ENCODE data around the gene RASD1.

RASD1 gene

DNA sequence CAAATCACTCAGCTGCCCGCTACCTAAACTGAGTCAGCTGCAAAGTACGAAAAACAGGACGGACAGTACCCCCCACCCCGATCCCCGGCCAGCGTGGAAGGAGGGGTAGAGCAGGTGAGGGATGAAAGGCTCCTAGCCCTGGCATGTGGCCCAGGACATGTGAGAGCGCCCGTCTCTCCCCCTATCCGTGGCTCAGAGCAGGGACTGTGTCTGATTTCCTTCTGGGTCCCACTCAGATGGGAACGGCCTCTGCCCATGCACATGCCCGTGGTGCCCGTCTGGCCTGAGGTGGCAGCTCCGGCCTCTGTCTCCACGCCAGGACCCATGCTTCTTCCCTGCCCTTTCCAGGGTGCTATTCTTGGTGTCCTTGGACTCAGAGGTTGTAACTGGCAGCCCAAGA lies 30.2 kb upstream of the RASD1 start:
- DNase-seq, result no peak

DNA sequence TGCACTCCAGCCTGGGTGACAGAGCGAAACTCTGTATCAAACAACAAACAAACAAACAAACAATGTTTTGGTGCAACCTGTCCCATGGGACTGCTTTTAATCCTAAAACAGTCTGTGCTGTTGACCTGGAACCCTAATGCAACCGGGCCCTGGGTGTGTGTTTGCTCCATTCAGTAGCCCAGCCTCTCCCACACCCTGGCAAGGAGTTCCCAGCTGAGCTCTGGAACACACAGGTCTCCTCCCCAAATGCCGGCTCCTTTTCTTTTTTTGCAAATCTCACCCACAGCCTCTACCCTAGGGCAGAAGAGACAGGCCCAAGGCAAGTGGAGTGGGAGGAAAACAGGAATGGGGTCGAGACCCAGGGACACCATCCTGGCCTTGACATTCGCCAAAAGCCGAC lies 29.8 kb upstream of the RASD1 start:
- no peak for DNase-seq

DNA sequence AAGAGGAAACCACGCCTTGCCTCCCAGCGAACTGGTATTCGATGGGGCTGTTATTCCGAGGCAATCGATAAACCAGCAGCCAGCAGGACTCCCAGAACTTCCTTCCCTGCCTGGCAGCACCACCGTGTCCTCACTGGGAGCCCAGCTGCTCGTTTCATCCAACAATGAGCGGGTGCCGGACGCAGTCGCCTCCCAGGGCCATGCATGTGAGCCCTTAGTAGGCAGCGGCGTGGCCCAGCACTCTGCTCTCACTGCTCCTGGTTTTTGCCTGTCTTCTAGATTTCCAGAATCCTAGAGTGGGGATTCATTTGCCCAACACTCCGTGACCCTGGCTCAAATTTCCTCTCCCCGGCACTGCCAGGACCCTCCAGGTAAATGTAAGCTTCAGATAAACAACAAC lies 29.1 kb upstream of the RASD1 start:
- DNase-seq, result no peak

DNA sequence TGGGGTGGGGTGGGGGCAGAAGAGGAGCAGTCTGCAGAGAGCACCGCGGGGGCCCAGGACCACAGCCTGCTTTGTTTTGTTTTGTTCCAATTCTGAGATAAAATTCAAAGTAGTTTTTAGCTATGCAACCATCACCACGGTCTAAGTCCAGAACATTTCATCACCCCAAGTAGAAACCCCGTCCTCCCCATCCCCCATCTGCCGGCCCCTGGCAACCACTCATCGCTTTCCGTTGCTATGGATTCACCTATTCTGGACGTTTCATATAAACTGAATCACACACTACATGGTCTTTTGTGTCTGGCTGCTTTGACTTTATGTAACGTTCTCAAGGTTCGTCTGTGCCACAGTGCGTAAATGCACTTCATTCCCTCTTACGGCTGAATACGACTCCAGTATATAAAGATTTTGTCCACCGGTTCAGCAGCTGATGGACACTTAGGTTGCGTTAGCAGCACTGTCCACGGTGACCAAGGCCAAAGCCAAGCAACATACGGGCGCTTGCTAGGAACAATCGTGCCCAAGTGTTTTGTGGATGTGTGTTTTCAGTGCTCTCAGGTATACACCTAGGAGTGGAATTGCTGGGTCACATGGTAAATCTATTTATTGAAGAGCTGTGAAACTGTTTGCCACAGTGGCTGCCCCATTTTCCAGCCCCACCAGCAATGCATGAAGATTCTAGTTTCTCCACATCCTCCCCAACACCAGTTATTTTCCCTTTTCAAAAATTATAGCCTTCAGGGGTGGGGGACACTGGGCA lies 27.7 kb upstream of the RASD1 start:
- no peak for DNase-seq

GRCh38 chr17:17523001-17523730 lies 27.0 kb upstream of the RASD1 start:
- DNase-seq, result no peak

DNA sequence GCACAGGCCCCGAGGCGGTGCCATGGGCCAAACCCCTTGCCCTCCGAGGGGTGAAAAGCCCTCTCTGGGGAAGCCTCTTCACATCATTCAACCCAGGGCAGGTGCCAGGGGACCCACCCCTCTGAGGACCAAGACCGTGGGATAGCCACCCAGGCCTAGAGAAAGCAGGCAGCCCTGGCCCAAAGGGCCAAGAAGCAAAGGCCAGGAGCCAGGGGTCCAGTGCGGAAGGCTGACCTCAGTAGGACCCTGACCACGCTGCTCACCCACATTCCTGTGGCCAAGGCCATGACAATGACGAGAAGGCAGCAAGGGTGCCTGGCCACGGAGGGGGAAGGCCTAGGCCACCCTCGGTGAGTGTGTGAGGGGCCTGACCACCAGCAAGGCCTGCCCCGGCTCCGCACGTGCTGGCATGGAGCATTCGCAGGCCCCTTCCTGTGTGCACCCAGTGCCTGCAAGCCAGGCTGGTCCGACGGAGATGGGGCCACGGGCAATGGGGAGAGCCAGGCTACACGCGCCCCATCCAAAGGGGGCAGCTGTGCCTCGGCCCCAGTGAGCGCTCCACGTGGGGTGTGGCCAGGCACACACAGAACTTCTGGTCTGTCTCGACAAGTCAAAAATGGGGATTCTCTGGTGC lies 24.5 kb upstream of the RASD1 start:
- no peak for DNase-seq

DNA sequence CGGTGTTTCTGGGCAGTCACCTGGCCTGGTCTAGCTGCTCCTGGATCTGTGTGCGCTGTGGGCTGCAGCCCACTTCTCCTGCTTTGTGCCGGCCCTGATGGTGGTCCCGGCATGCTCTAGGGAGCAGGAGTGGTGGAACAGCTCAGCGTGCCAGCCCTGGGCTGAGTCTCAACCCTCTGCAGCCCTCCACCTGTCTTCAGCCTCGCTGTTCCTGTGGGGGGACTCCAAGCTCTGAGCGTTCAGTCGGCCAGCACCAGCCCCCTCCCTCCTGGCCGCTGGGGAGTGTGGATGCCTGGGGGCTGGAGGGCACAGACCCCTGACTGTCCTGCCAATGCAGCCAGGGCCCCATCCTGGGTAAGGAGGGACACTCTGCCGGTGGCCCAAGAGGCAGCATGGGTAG lies 23.7 kb upstream of the RASD1 start:
- no peak for DNase-seq

DNA sequence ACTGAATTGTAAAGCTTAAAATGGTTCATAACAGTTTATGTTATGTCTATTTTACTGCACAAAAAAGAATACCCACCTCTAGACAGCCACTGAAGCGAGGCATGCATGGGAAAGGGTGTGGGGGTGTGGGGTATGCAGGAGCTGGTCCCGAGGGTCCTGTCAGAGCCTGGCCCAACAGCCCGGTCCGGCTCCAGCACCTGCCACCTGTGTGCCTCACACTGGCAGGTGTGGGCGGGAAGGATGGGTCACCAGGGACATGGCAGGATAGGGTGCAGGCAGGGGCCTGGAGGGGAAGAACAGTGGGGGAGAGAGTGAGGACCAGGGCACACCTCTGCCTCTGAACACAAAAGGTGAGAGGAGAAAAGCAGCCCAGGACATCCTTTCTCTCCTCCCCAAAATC lies 22.8 kb upstream of the RASD1 start:
- no peak for DNase-seq

GRCh38 chr17:17518014-17518413 lies 21.8 kb upstream of the RASD1 start:
- DNase-seq, result no peak

GRCh38 chr17:17516941-17517720 lies 20.9 kb upstream of the RASD1 start:
- no peak for DNase-seq

- no peak for DNase-seq
Measured at GRCh38 chr17:17515934-17516930, 20.0 kb upstream of the RASD1 start.

DNA sequence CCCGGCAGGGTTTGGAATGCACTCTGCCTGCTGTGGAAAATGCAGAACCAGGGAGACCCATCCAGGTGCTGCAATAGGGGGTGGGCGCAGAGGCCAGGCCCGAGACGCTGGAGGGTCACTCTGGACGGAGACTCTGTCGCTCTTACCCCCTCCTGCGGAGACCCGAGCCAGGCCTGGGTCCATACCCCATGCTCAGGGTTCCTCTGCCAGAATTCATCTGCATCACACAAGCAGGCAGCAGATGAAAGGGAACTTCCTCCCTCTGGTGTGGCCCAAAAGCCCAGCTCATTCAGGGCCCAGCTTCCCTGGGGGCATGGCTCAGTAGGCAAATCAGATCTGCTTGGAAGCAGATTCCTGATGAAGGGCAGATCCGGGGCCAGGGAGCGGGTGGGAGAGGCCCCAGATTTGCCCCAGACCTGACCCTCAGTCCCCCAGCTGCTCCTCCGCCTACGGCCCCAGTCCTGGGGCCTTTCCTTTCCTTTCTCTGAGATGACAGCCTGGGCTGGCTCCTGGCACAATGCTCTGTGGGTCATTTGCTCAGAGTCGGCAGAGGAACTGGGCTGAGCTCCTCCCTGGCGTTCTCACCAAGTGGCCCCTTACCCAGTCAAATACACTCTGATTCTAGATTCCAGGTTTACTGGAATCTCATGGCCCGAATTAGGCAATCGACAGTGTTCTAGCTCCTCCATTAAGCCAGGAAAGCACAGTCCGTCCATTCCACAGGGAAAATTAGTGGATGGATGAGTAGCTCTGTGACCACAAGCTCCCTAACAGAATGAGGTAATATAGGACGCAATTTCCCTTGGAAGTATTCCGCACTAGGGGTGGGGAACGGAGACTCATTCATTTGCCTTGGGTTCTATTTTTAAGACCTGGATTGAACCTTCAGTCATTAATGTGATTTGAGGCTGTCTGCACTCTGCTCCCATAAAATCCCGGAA lies 19.1 kb upstream of the RASD1 start:
- DNase-seq, result no peak

- DNase-seq, result no peak
Measured at GRCh38 chr17:17514361-17514992, 18.3 kb upstream of the RASD1 start.

DNA sequence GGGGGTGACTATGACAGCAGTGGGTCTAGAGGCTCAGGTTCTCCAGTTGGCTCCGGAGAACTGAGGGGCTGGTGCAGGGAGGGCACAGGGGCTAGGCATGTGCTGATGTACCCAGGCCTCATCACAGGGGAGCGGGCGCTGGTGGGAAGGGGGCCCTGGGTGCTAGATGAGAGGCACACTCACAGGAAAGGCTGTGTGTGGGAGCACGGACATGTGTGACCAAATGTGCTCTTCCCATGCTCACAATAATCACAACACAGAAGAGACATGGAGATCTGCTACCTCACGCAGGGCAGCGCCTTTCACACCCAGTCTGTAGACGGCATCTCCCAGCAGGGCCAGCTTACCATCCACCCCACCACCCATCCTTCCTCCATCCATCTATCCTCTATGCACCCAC lies 17.4 kb upstream of the RASD1 start:
- no peak for DNase-seq

GRCh38 chr17:17512866-17513265 lies 16.7 kb upstream of the RASD1 start:
- no peak for DNase-seq

- no peak for DNase-seq
Measured at GRCh38 chr17:17511881-17512858, 16.0 kb upstream of the RASD1 start.

DNA sequence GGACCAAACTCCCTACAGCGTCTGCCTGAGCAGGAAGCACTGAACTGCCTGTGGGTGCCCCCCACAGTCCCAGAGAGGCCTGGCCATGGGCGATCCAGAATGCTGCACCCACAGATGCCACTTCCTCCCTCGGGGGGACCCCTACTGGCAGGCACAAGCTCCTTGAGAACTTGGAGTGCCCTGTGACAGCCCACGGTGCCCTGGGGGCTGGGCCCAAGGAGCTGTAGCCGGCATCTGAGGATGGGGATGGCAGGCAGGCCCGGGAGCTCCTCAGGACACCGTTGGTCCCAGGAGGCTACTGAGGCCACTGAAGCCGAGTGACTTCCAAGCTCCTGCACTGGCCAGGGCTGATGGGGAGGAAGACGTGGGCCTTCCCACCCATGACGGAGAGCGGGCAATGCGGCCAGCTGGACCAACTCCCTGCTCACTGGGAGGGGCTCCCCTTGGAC lies 15.1 kb upstream of the RASD1 start:
- DNase-seq, result no peak

GRCh38 chr17:17510456-17511292 lies 14.5 kb upstream of the RASD1 start:
- DNase-seq, result no peak
